HG03457 (cell line): ENCODE results near the gene ELOVL4.
A peak's percentile ranks its signal among the peaks of the same experiment; 100 is the strongest.

Experiments
- ATAC-seq: cut with Tn5 transposase; IDR thresholded peaks from one replicate; pipeline ENCODE4 v1.9.1; 2021; ENCODE audit warnings: moderate number of reproducible peaks; ENCODE audit not compliant: unreplicated experiment

The ELOVL4 gene

DNA sequence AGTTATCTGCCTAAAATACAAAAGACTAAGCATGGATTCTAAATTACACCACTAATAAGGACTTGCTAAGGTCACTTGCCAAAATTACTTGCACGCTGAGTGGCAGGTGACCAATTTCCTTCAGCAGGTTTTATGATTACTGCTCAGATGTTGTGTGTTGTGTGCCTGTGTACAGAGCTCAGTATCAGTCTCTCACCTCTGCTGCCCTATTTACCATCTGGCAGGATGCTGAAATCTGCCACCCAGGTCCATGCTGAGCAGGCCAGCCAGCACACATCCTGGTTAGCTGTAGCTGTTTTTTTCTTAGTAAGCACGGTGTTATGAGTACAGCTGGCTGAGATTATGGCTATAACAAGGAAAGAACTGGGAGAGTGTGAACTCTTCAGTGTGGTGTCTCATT is 34.0 kb downstream of the ELOVL4 start:
- no peak for ATAC-seq

DNA sequence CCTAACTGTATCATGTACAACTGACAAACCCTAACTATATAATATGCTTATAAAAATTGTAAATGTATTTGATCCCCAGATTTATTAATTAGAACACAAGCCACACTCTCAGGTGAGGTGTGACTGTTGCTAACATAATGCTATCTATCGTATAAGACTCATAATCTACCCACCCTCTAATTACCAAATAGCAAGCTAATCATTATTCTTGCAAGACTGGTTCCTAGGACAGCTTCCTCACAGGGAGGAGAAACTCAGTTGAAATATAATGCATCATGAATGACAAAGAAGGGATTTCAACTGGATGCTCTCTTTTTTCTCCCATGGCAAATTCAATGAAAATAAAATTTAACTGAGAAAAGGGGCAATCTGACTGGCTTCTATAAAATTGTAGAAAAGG is 35.4 kb downstream of the ELOVL4 start:
- ATAC-seq = no peak

DNA sequence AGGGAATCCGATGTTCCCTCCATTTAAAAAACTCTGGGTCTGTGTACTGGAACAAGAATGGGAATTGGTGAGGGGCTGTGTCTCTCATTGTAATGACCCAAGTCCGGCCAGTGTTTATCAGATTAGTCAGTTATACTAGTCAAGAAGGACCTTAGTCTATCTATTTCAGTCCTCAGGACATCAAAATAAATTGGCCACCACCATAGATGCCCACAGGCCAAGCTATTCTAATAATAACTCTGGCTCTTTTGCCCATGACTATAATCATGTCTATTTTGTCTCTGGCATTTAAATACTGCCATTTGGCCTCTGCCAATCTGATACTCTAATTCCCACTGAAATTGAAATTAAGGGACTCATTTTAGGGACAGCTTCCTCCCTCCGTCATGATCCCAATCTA is 37.8 kb downstream of the ELOVL4 start:
- ATAC-seq = no peak

DNA sequence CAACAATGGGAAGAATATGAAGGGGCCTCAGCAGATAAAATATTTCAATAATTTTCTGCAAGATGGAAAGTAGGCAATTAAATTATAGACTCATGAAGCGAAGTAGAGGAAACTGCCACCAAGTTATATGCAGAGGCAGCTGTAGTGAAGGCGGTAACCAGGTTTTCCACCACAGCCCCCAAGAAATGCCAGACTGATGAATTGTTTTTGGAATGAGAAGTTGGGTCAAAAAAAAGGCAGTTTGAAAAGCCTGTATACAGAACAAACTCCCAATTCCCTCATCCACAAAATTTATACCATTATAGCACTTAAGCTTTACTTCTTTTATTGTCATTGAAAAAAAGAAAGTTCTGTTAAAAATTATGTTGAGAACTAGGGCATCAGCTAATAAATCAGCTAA is 45.3 kb downstream of the ELOVL4 start:
- no peak for ATAC-seq

DNA sequence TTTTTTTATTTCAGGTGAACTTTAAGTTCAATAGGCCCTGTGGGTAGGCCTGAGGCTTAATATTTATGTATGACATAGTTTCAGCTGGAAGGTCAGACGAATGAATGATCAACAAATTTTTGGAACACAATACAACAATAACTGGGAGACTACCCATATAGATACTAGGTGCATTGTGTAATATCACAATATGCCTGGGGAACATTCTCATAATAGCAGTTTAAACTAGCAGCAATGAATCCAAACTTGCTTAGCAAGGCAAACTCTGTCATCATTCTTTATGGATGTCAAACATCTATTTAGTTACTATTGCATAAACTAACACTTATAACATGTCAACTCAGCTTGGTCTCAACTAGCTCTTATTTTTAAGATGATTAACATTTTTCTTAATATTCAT is 49.3 kb downstream of the ELOVL4 start:
- ATAC-seq = no peak

DNA sequence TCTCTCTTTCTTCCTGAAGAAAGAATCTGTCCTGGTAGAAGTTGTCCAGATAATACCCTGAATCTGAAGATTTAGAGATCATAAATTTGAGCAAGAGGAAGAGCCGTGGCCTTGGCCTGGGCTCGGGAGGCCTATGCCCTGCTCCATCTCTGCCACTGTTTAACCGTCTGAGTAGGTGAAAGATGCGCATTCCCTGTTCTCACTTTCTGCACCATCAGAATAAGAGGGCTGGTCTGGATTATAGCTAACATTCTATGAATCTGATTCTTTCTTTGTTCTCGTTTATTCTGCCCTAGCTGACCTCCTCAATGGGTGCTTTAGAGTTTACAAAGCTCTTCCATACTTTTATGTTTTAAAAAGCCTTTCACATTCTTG is 51.3 kb downstream of the ELOVL4 start:
- ATAC-seq = no peak

DNA sequence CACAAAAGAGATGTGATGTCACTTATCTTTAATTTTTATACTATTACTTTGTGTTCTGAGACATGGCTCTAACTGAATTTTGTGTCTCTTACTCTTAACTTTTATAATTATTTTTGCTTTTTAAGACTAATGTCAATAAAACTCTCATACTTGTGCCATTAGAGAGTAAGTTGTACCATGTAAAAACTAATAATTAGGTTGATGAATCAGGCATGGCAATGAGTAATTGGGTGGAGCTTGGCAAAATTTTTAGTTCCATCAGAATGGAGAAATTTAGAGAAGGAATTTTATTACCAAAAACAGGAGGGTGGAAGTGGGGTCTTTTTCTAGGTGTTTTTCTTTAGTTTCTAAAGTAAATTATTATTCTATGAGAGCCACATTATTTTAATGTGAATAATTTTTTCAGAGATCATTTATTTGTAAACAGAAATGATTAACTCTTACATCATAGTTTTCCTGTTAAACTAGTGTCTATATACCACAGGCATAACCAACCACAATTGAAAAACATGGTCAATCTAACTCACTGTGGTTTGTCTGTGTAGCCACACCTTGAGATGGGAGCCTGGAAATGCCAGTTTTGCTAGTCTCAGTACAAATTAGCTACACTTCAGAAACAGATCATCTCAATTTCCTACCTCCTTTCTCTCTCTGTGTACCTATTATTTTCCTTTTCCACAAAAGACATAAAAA is 51.8 kb downstream of the ELOVL4 start:
- no peak for ATAC-seq

DNA sequence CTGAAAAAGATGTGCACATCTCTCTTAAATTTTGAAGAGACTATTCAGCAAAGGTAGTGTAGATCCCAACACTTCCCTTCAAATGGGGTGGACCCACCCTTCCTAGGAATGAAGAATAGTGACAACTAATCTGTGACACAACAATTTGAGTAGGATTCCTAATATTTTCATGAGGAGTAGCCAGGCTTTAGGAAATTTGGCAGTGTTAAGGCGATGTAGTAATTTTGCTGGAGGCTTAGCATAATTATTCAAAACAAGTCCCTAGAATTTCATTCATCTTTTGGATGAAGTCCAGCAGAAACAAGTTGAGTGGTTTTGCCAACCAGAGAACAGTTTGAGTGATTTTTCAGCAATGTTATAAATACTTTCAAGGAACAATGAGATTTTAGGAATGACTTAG is 52.4 kb downstream of the ELOVL4 start:
- no peak for ATAC-seq

DNA sequence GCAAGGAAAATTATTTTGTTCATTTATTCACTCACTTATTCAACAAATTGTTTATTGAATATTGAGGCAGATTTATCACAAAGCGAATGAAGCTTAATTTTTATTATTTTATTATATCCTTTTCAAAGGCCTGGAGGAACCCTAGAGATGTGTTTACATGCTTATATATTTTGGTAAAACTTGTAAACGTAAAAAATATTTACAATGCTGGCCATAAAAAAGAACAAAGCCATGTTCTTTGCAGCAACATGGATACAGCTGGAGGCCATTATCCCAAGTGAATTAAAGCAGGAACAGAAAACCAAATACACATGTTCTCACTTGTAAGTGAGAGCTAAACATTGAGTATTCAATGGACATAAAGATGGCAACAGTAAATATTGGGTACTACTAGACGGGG is 58.8 kb downstream of the ELOVL4 start:
- ATAC-seq = no peak

DNA sequence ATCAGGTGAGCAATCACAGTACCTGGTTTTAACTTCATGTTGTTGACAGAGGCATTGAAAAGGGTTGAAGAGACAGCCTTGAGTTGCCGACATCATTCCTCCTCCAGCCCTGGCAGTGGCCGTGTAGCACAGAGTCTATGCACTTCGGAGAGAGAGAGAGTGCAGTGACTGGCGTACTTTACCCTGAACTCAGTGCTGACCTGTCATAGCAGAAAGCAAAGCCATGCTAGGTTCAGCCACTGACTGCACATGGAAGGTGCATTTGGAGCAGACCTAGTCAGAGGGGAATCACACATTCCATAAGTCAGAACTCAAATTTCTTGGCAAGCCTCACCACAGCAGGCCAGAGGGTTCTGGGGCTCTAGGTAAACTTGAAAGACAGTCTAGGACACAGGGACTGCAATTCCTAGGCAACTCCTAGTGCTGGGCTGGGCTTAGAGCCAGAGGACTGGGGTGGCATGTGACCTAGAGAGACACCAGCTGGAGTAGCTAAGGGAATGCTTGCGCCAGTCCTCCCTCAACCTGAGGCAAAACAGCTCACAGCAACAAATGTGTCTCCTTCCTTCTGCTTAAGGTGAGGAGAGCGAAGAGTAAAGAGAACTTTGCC is 69.1 kb downstream of the ELOVL4 start:
- no peak for ATAC-seq

DNA sequence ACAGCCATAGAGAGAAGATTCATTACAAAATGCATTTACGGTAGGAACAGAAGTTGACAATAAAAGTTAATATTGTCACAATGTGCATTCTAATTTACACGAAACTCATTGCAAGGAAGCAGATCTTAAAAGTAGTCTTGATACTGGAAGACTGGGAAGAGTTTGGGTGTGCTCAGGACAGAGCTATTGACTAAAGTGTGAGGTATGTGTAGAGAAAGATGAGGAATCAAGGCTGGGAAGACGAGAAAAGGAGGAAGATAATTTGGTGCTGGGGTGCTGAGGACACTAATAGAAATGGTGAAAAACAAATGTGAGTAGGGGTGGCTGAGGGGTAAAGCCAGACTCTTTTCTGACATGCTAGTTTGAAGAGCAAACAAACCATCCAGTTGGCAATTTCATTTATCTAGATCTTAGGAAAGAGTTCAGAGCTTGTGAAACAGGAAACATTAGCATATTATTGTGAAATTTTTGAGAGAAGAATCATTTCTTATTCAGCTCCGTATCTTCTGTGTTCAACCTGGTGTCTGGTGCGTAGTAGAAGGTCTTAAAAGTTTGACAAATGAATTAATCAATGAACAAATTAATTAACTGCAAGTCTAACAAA is 72.7 kb downstream of the ELOVL4 start:
- ATAC-seq = no peak

DNA sequence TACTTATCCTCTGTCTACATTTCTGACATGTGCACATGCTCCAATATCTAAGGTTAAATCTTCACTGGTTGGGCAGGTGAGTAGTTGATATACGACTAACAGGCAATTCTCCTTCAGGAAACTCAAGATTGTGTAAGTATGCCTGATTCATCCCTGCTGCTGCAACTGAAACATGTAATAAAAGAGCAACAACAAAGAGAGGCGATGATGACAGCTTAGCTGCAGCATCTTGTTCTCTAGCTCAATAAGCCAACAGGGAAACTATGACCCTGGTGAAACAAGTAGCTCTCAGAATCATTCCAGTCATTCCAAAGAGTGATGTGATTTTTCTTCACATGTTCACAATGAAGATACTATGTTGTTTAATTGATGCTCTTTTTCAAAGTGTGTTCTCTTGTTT is 74.4 kb downstream of the ELOVL4 start:
- no peak for ATAC-seq

DNA sequence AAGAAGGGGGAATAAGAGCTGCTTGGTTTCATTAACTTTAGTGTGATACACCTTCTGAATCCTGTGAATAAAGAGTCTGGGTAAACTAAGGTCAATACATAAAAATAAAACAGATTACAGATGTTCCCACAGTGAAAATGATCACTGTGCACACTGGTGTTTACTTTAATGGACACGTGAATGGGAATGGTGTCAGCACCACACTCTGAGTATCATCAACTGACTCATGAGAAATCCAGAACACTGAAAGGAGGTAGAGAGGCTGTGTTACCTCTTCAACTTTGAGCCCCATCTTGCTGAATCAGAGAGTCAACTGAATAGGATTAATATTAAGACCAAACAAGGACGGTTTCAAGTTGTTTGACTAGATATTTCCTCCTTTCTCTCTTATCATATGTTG is 75.0 kb downstream of the ELOVL4 start:
- ATAC-seq = no peak

DNA sequence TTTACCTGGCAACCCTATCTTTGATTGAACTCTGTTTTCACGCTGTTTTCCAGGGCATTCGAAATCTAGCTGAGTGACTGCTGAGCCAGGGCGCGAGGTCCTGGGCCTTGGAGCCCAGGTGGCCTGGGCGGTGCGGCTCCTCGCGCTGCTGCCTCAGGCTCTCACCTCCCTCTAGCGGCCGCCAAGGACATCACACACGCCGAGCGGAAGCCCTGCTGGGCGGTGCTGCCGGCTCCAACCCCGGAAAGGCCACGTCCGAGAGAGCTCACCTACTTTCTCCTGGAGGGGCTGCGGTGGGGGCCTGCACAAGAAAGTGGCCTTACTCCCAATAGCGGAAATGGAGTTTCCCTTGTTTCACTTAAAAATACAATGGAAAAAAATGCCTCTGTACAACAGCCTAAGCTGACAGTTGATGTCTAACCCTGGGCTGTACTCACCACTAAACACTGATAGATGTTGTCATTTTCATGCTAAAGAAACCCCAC is 77.7 kb downstream of the ELOVL4 start:
- ATAC-seq = peak; percentile 100

DNA sequence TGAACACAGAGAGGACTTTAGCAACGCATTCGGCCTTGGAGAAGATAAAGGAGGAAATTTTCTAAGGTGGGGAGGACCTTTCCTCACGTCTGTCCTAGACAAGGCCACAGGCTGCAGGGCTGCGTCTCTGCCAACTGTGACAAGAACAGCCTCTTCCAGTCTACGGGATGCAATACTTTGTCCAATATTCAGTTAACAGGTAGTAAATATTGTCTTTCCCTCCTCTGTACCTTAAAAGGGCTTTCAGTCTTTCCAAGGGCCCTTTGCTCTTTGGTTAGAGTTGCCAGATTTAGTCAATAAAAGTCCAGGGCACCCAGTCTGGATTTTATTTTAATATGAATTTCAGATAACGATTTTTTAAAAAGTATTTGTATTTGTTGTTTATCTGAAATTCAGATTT is 78.2 kb downstream of the ELOVL4 start:
- ATAC-seq = no peak

DNA sequence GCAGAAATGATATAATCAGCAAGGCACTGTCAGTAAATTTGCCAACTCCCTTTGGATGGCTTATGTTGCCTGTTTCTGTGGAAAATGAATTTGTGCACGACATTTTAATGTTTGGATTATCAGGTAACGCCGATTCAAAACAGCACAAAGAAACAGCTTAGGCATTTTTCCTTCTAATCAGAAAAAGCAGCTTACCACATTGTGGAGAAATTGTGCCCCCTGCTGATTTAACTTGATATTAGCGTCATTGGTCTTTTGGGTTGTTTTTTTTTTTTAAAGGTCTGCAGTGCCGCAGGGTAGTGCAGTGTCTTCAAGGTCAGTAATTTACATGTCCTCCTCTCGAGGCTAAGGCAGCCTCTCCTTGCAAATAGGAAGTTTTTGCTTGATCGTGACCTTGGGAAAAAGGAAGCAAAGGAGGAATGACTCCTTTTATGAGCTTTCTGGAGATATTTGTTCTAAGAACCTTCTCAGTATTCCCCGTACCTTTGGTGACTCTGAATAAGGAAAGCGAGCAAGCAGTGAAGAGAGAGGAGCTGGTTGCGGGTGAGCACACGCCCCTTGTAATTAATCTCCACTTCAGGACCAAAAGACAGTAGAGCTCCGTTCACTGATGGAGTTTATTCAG is 79.1 kb downstream of the ELOVL4 start:
- ATAC-seq = no peak
